OCI-LY3 (cell line): ENCODE measurements around the gene TMEM123.

Experiments used
- CTCF ChIP-seq: fragments of 200-600, 300-600 bp; sonication (generic); IDR thresholded peaks from 2 replicates; pipeline ENCODE4 v1.5.1; 2014; ENCODE audit warnings: antibody characterized with exemption, low read length, low read depth
- EZH2phosphoT487 ChIP-seq: fragments of 200-600 bp; shearing (Covaris generic); IDR thresholded peaks from 2 replicates; pipeline ENCODE4 v1.6.1; 2018; ENCODE audit warnings: antibody characterized with exemption, mixed run types, low read depth

- TF ChIP-seq CTCF: no peak
- no peak for TF ChIP-seq EZH2phosphoT487
Observed at GRCh38 chr11:102476069-102476468, 23.5 kb upstream of the TMEM123 start.
